Left lung (tissue), 10 donors: Measurements from ENCODE around the gene FAM90A26. TPM values are rescaled to one million over a fixed set of nuclear protein-coding genes. Genes with fewer than 3 reads are reported as not detected.
A peak's percentile ranks its signal among the peaks of the same experiment; 100 is the strongest.
"Not testable (repeated sequence)": the region's sequence is repeated elsewhere in the genome, so short reads cannot be mapped to it uniquely, and the experiment has no call there.

Experiments
- ATAC-seq: fragments of 200-7000 bp; cut with Tn5 transposase; one replicate; pipeline ENCODE4 v1.9.1; 2020; ENCODE audit warnings: moderate library complexity
- DNase-seq, 4 donors: peaks; one replicate each; pipeline ENCODE4 v3.0.0-alpha.2; 2013 to 2020
- H3K27ac ChIP-seq, 2 donors: fragments of 200-600 bp; sonication (generic) in 1 of 2; one replicate each; pipeline versions ENCODE4 v1.5.0 to v1.8.0; 2020 to 2021
- H3K27me3 ChIP-seq, 2 donors: fragments of 200-600 bp; sonication (generic) in 1 of 2; one replicate each; pipeline versions ENCODE4 v1.5.0 to v1.8.0; 2020 to 2021
- H3K36me3 ChIP-seq, 2 donors: fragments of 200-600 bp; sonication (generic) in 1 of 2; one replicate each; pipeline versions ENCODE4 v1.5.0 to v1.8.0; 2020 to 2021
- H3K4me1 ChIP-seq, 2 donors: fragments of 200-600 bp; one replicate each; pipeline ENCODE4 v1.8.0; 2021
- H3K4me3 ChIP-seq, 2 donors: fragments of 200-600 bp; sonication (generic) in 1 of 2; one replicate each; pipeline versions ENCODE4 v1.5.0 to v1.8.0; 2020 to 2021; ENCODE audit warnings: mild to moderate bottlenecking in 1 of 2
- H3K9me3 ChIP-seq, 2 donors: fragments of 200-600 bp; sonication (generic) in 1 of 2; one replicate each; pipeline versions ENCODE4 v1.5.0 to v1.8.0; 2020 to 2021
- CTCF ChIP-seq, 2 donors: fragments of 200-600 bp; sonication (generic) in 1 of 2; IDR thresholded peaks; one replicate each; pipeline versions ENCODE4 v1.5.0 to v1.8.0; 2021; ENCODE audit warnings: antibody characterized with exemption in 2 of 2
- intact Hi-C, 2 donors: fragments of 100-400 bp; cut with DNase I; formaldehyde crosslinking; loops; one replicate each; pipeline versions ENCODE4 v1.11.2 to v1.14.2; 2022
- polyA plus RNA-seq, 6 donors: library from polyadenylated mRNA; unstranded; fragments of 120-200 nt; gene quantifications; one replicate each; pipeline ENCODE4 v1.2.1, GENCODE V29; 2013; ENCODE audit not compliant: insufficient read length in 6 of 6
- total RNA-seq, 2 donors: library from RNA; stranded (reverse); fragmentation: NEBNext Ultra II Directional; extraction: Animal tissue kit (Norgen Biotek cat#: 25700); gene quantifications; one replicate each; pipeline ENCODE4 v1.2.1, GENCODE V29; 2021
- donor health status: DM: no; HTN: yes; CAD: no.
- donor health status: DM: no; HTN: no; CAD: no.

The FAM90A26 gene
- total and polyA plus RNA-seq, 8 donors: 0.08 to 0.23 (median 0.14) TPM; not detected in 2

- H3K36me3 ChIP-seq, ATAC-seq, H3K27me3 ChIP-seq, H3K4me1 ChIP-seq, intact Hi-C loops, H3K27ac ChIP-seq, H3K4me3 ChIP-seq, H3K9me3 ChIP-seq, DNase-seq: not testable (repeated sequence)
- TF ChIP-seq CTCF (IDR thresholded peaks at IDR 0.05): peak in 1 of 2 donors; percentile 50
These were observed 11.8 kb upstream of the FAM90A26 start for GRCh38 chr4:9158392-9158791.

GRCh38 chr4:9160046-9160445 is 10.2 kb upstream of the FAM90A26 start:
- ATAC-seq: not testable (repeated sequence)

GRCh38 chr4:9165990-9166389 is 4.2 kb upstream of the FAM90A26 start:
- peak in 1 of 2 donors; percentile 50 for TF ChIP-seq CTCF (IDR thresholded peaks at IDR 0.05)
- ATAC-seq, H3K4me1 ChIP-seq, intact Hi-C loops, H3K27ac ChIP-seq, H3K9me3 ChIP-seq, H3K27me3 ChIP-seq, H3K4me3 ChIP-seq, H3K36me3 ChIP-seq, DNase-seq: not testable (repeated sequence)

More at GRCh38 chr4:9160046-9160445, 10.2 kb upstream of the FAM90A26 start:
- H3K4me1 ChIP-seq, H3K27ac ChIP-seq, H3K4me3 ChIP-seq, H3K36me3 ChIP-seq, DNase-seq, H3K27me3 ChIP-seq, H3K9me3 ChIP-seq, intact Hi-C loops: not testable (repeated sequence)

GRCh38 chr4:9210357-9210756 is 40.1 kb downstream of the FAM90A26 start, which contains the start of gene USP17L10:
USP17L10 (plus strand) TSS chr4:9210657; CDS start chr4:9210657, 0 bp downstream.
- H3K4me1 ChIP-seq: not testable (repeated sequence)

DNA sequence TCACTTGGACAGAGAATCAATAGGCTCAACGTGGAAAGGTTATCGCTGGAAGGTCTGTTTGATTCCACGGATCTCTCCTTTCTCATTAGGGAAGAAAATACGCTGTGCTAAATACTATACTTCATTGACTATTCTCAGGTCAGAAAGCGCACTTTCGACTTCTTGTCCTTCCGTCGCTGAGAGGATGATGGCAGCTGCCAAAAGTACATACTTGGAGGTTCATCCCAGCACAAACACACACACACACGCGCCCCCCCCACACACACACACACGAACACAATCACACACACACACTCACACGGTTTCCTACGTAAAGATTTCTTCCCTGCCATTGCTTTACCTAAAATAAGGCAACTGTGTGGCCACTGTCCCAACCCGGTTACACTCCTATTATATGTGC is 44.5 kb downstream of the FAM90A26 start:
- ATAC-seq, H3K9me3 ChIP-seq, H3K27ac ChIP-seq, H3K4me1 ChIP-seq, H3K36me3 ChIP-seq, H3K27me3 ChIP-seq, H3K4me3 ChIP-seq, intact Hi-C loops: not testable (repeated sequence)
- DNase-seq: peak in 2 of 4 donors; percentile 7 to 39

More at GRCh38 chr4:9210357-9210756, 40.1 kb downstream of the FAM90A26 start, which contains the start of gene USP17L10:
- H3K9me3 ChIP-seq, H3K27ac ChIP-seq, H3K36me3 ChIP-seq, ATAC-seq, intact Hi-C loops, H3K27me3 ChIP-seq, DNase-seq, H3K4me3 ChIP-seq: not testable (repeated sequence)

- H3K27me3 ChIP-seq, H3K9me3 ChIP-seq, DNase-seq, intact Hi-C loops, H3K36me3 ChIP-seq, H3K4me3 ChIP-seq, ATAC-seq, H3K4me1 ChIP-seq, H3K27ac ChIP-seq: not testable (repeated sequence)
These were observed 44.9 kb downstream of the FAM90A26 start, which contains the start of gene USP17L11 for GRCh38 chr4:9215105-9215504. USP17L11 (plus strand) TSS chr4:9215405; CDS start chr4:9215405, 0 bp downstream.

DNA sequence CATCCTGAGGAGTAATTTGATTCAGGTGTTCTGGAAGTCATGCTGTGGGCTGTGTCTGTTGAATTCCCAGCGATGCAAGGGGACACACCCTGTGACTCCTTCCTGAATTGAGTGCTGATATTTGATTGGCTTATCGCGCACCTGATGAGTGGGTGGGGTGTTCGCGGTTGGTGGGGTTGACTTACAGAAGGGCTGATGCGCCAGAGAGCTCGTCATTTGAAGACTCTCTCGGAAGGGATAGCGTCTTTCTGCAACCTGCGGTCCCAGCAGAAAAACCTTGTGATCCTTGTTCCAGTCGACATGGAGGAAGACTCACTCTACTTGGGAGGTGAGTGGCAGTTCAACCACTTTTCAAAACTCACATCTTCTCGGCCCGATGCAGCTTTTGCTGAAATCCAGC is 49.6 kb downstream of the FAM90A26 start, which contains the start of gene USP17L12:
USP17L12 (plus strand) TSS at position 301 of the 400 bp plus-strand sequence; CDS start at position 301, 0 bp downstream.
- H3K4me3 ChIP-seq, intact Hi-C loops, DNase-seq, H3K27ac ChIP-seq, H3K9me3 ChIP-seq, ATAC-seq, H3K36me3 ChIP-seq, H3K27me3 ChIP-seq, H3K4me1 ChIP-seq: not testable (repeated sequence)

DNA sequence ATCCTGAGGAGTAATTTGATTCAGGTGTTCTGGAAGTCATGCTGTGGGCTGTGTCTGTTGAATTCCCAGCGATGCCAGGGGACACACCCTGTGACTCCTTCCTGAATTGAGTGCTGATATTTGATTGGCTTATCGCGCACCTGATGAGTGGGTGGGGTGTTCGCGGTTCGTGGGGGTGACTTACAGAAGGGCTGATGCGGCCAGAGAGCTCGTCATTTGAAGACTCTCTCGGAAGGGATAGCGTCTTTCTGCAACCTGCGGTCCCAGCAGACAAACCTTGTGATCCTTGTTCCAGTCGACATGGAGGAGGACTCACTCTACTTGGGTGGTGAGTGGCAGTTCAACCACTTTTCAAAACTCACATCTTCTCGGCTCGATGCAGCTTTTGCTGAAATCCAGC is 54.4 kb downstream of the FAM90A26 start, which contains the start of gene USP17L13:
USP17L13 (plus strand) TSS at position 301 of the 400 bp plus-strand sequence; CDS start at position 301, 0 bp downstream.
- DNase-seq, H3K27ac ChIP-seq, H3K27me3 ChIP-seq, ATAC-seq, H3K9me3 ChIP-seq, H3K4me3 ChIP-seq, intact Hi-C loops, H3K4me1 ChIP-seq, H3K36me3 ChIP-seq: not testable (repeated sequence)

Other genes starting within 250 kb of the FAM90A26 start
- not detected for gene USP17L10, start 40.2 kb downstream of the FAM90A26 start, total RNA-seq
- not detected for gene USP17L10, start 40.2 kb downstream of the FAM90A26 start, polyA plus RNA-seq
- not detected for gene USP17L11, start 45.0 kb downstream of the FAM90A26 start, total RNA-seq
- not detected for gene USP17L11, start 45.0 kb downstream of the FAM90A26 start, polyA plus RNA-seq
- gene USP17L12, start 49.7 kb downstream of the FAM90A26 start, total RNA-seq: not detected
- gene USP17L12, start 49.7 kb downstream of the FAM90A26 start, polyA plus RNA-seq: not detected
- not detected for gene USP17L13, start 54.5 kb downstream of the FAM90A26 start, total RNA-seq
- not detected for gene USP17L13, start 54.5 kb downstream of the FAM90A26 start, polyA plus RNA-seq
- not detected for gene USP17L15, start 64.0 kb downstream of the FAM90A26 start, total RNA-seq
- gene USP17L15, start 64.0 kb downstream of the FAM90A26 start, polyA plus RNA-seq: not detected
- gene USP17L17, start 73.5 kb downstream of the FAM90A26 start, total RNA-seq: not detected
- not detected for gene USP17L17, start 73.5 kb downstream of the FAM90A26 start, polyA plus RNA-seq
- not detected for gene USP17L18, start 78.2 kb downstream of the FAM90A26 start, total RNA-seq
- not detected for gene USP17L18, start 78.2 kb downstream of the FAM90A26 start, polyA plus RNA-seq
- not detected for gene USP17L19, start 83.0 kb downstream of the FAM90A26 start, total RNA-seq
- not detected for gene USP17L19, start 83.0 kb downstream of the FAM90A26 start, polyA plus RNA-seq
- not detected for gene USP17L20, start 87.7 kb downstream of the FAM90A26 start, total RNA-seq
- gene USP17L20, start 87.7 kb downstream of the FAM90A26 start, polyA plus RNA-seq: not detected
- gene USP17L21, start 92.5 kb downstream of the FAM90A26 start, total RNA-seq: not detected
- gene USP17L21, start 92.5 kb downstream of the FAM90A26 start, polyA plus RNA-seq: not detected
- not detected for gene USP17L22, start 97.2 kb downstream of the FAM90A26 start, total RNA-seq
- not detected for gene USP17L22, start 97.2 kb downstream of the FAM90A26 start, polyA plus RNA-seq
- gene USP17L24, start 154.8 kb downstream of the FAM90A26 start, total RNA-seq: not detected
- gene USP17L24, start 154.8 kb downstream of the FAM90A26 start, polyA plus RNA-seq: not detected
- not detected for gene USP17L25, start 159.5 kb downstream of the FAM90A26 start, total RNA-seq
- gene USP17L25, start 159.5 kb downstream of the FAM90A26 start, polyA plus RNA-seq: not detected
- gene USP17L26, start 164.2 kb downstream of the FAM90A26 start, total RNA-seq: not detected
- gene USP17L26, start 164.2 kb downstream of the FAM90A26 start, polyA plus RNA-seq: not detected
- not detected for gene USP17L5, start 169.0 kb downstream of the FAM90A26 start, total RNA-seq
- gene USP17L5, start 169.0 kb downstream of the FAM90A26 start, polyA plus RNA-seq: not detected
- not detected for gene USP17L27, start 173.7 kb downstream of the FAM90A26 start, total RNA-seq
- gene USP17L27, start 173.7 kb downstream of the FAM90A26 start, polyA plus RNA-seq: not detected
- gene USP17L28, start 178.5 kb downstream of the FAM90A26 start, total RNA-seq: not detected
- gene USP17L28, start 178.5 kb downstream of the FAM90A26 start, polyA plus RNA-seq: not detected
- gene USP17L29, start 183.2 kb downstream of the FAM90A26 start, total RNA-seq: not detected
- gene USP17L29, start 183.2 kb downstream of the FAM90A26 start, polyA plus RNA-seq: not detected
- gene USP17L30, start 192.7 kb downstream of the FAM90A26 start, total RNA-seq: not detected
- gene USP17L30, start 192.7 kb downstream of the FAM90A26 start, polyA plus RNA-seq: not detected